Memory B cell (primary cell): ENCODE measurements around the gene KRT24.
"Not testable (repeated sequence)": the region's sequence is repeated elsewhere in the genome, so short reads cannot be mapped to it uniquely, and the experiment has no call there.

Experiments
- ATAC-seq: fragments of 150-1000 bp; cut with Tn5 transposase; 2 replicates; pipeline ENCODE4 v1.10.0; 2021; ENCODE audit warnings: low read depth, mild to moderate bottlenecking, moderate library complexity
- DNase-seq, 2 donors: peaks; one replicate each; pipeline ENCODE4 v3.0.0; 2022; ENCODE audit warnings: low spot score in 2 of 2
- H3K27ac Mint-ChIP-seq: one replicate; pipeline ENCODE4 v1.8.0; 2022; ENCODE audit warnings: mild to moderate bottlenecking, moderate library complexity, mixed read lengths
- H3K27me3 Mint-ChIP-seq: one replicate; pipeline ENCODE4 v1.8.0; 2022; ENCODE audit warnings: mixed read lengths
- H3K36me3 Mint-ChIP-seq: one replicate; pipeline ENCODE4 v1.8.0; 2022; ENCODE audit warnings: mild to moderate bottlenecking, mixed read lengths
- H3K4me1 Mint-ChIP-seq: one replicate; pipeline ENCODE4 v1.8.0; 2022; ENCODE audit warnings: mixed read lengths
- H3K4me3 Mint-ChIP-seq: one replicate; pipeline ENCODE4 v1.8.0; 2022; ENCODE audit warnings: mild to moderate bottlenecking, moderate library complexity, mixed read lengths
- H3K9me3 Mint-ChIP-seq: one replicate; pipeline ENCODE4 v1.8.0; 2022; ENCODE audit warnings: mixed read lengths

The KRT24 gene

DNA sequence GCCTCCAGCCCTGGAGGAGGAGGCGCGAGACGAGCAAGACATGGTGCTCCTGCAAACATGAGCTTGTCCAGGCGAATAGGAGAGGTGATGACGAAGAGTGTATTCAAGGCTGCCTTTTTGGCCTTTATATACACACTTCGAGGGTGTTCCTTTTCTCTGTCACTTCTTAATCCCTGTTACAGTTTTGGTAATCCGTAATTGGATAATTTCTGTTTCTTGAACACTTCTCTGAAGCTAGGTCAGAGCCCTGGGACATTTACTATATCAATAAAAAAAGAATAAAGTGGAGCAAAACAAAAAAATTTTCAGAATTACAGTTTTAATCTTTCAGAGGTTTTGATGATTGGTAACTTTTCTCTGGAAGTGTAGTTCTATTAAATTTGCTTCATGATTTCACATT, at the start of gene KRT24:
Gene KRT24, minus strand, starts transcription at position 101 of the 400 bp plus-strand sequence. Its CDS starts 59 bp downstream, at position 42.
- H3K9me3 Mint-ChIP-seq: no peaks in the 10 kb centered on the region
- DNase-seq (no peak), ATAC-seq (no peak)
- H3K4me3 Mint-ChIP-seq: no peak within 1 kb of the TSS
- no peaks in the 10 kb centered on the region for H3K4me1 Mint-ChIP-seq
- H3K27me3 Mint-ChIP-seq: peaks cover 14% of the 10 kb centered on the region
- no peaks in the 10 kb centered on the region for H3K36me3 Mint-ChIP-seq
- H3K27ac Mint-ChIP-seq: no peak within 1 kb of the TSS

DNA sequence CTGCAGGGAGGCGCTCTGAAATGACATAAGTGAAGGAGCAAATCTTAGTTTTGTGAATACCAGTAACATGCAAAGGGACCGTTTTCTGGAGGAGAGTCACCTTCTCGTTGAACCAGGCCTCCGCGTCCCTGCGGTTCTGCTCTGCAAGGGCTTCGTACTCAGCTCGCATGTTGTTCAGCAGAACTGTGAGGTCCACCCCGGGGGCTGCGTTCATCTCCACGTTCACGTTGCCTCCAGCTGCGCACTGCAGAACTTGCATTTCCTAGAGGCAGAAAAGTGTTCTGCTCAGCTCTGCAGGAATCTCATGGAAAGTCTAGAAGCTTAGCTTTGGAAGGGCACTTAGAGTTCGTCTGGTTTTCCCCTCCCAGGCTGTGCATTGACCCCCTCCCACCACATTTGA, 47.5 kb upstream of the KRT24 start:
- H3K36me3 Mint-ChIP-seq: no peaks in the 10 kb centered on the region
- no peaks in the 10 kb centered on the region for H3K9me3 Mint-ChIP-seq
- H3K27me3 Mint-ChIP-seq: peaks cover 19% of the 10 kb centered on the region
- H3K27ac Mint-ChIP-seq: no peak overlapping the region
- no peaks in the 10 kb centered on the region for H3K4me1 Mint-ChIP-seq
- no peak for ATAC-seq
- DNase-seq: no peak
- no peak overlapping the region for H3K4me3 Mint-ChIP-seq

DNA sequence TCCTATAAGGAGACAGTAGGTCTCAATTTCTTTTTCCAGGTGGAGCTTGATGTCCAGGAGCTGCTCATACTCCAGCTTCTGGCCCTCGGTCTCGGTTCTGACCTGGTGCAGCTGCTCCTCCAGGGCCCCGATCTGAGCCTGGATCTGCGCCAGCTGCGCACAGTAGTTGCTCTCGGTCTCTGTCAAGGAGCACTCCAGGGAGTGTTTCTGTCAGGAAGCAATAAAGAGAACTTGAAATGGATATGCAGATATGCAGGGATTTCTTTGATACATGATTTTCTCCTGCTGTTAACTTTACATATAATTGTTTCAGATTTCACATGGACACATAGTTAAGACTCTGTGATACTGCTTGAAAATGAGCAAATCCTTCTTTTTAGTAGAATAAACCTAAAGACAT, 46.8 kb upstream of the KRT24 start:
- no peak for DNase-seq
- ATAC-seq: no peak
- peaks cover 21% of the 10 kb centered on the region for H3K27me3 Mint-ChIP-seq
- H3K9me3 Mint-ChIP-seq: no peaks in the 10 kb centered on the region
- no peak overlapping the region for H3K4me3 Mint-ChIP-seq
- no peaks in the 10 kb centered on the region for H3K4me1 Mint-ChIP-seq
- H3K27ac Mint-ChIP-seq: no peak overlapping the region
- no peaks in the 10 kb centered on the region for H3K36me3 Mint-ChIP-seq

DNA sequence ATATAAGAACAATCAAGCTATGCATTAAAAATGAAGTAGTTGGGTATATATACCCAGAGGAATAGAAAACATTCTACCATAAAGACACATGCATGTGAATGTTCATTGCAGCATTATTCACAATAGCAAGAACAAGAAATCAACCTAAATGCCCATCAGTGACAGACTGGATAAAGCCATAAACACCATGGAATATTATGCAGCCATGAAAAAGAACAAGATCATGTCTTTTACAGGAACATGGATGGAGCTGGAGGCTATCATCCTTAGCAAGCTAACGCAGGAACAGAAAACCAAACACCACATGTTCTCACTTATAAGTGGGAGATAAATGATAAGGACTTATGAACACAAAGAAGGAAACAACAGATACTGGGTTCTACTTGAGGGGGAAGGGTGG, 45.1 kb upstream of the KRT24 start:
- not testable (repeated sequence) for H3K4me1 Mint-ChIP-seq, H3K9me3 Mint-ChIP-seq, DNase-seq, H3K4me3 Mint-ChIP-seq, H3K36me3 Mint-ChIP-seq, ATAC-seq, H3K27ac Mint-ChIP-seq
- peaks cover 26% of the 10 kb centered on the region for H3K27me3 Mint-ChIP-seq

DNA sequence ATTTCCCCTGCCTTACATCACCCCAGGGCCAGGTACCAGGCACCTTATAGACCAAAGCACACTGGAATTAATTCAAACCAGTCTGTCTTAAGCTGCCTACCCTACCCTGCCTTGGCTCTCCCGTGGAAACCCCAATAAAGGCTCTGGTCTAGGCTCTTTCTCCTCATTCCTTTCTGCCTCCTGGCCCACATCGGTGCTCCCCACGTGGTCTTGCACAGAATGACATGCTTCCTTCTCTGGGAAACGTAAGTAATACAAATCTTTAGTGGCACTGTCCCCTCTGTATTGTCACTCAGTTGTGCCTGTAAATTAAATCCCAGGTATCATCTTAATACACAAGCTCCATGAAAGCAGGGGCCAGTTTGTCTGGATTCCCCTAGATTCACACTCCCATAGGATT, 35.0 kb upstream of the KRT24 start:
- Mint-ChIP-seq H3K36me3 (peaks cover 2% of the 10 kb centered on the region), H3K9me3 (peaks cover 4% of the 10 kb centered on the region), H3K4me3 (no peak overlapping the region), H3K4me1 (no peaks in the 10 kb centered on the region), H3K27ac (no peak overlapping the region), H3K27me3 (peaks cover 10% of the 10 kb centered on the region)
- ATAC-seq (no peak), DNase-seq (no peak)

DNA sequence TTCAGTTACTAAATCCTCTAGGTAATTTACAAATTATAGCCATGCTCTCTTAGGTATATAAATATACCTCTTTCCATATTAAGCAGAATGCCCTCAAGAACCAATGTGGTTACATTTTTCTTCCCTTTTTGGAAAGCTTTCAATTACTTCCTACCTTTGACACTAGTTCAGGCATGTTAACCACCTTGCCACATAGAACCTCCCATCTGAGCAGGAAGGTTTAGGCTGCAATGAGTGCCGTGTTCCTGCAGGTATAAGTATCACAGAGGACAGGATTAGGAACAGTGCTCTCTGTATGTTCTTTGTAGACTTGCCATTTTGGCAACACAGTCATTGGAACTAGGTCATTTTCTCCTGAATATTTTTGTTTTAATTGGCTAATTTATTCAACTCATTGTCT, 31.5 kb upstream of the KRT24 start:
- DNase-seq: no peak
- ATAC-seq: no peak
- H3K4me3 Mint-ChIP-seq: no peak overlapping the region
- no peaks in the 10 kb centered on the region for H3K9me3 Mint-ChIP-seq
- H3K27me3 Mint-ChIP-seq: peaks cover 5% of the 10 kb centered on the region
- peaks cover 3% of the 10 kb centered on the region for H3K4me1 Mint-ChIP-seq
- H3K27ac Mint-ChIP-seq: no peak overlapping the region
- no peaks in the 10 kb centered on the region for H3K36me3 Mint-ChIP-seq

DNA sequence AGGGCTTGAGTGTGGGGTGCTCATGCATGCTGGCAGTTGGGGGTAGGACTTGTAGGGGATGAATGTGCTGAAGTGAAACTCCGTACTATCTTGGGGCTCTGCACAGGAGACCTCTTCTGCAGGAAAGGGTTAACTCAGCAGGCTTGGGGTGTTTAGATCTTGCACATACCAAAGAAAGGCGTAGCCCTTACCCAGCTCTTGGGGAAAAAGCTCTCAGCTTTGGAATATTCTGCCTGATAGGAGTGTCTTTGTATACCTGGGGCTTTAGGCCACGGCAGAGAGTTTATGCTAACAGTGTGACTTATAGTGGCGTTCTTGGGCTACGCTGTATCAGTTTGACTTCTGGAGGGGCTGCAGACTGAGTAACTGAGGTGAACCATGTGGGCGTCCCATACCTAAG, 30.5 kb upstream of the KRT24 start:
- no peak for ATAC-seq
- peaks cover 5% of the 10 kb centered on the region for H3K27me3 Mint-ChIP-seq
- DNase-seq: no peak
- no peak overlapping the region for H3K27ac Mint-ChIP-seq
- H3K36me3 Mint-ChIP-seq: no peaks in the 10 kb centered on the region
- H3K9me3 Mint-ChIP-seq: no peaks in the 10 kb centered on the region
- no peak overlapping the region for H3K4me3 Mint-ChIP-seq
- H3K4me1 Mint-ChIP-seq: peaks cover 3% of the 10 kb centered on the region

DNA sequence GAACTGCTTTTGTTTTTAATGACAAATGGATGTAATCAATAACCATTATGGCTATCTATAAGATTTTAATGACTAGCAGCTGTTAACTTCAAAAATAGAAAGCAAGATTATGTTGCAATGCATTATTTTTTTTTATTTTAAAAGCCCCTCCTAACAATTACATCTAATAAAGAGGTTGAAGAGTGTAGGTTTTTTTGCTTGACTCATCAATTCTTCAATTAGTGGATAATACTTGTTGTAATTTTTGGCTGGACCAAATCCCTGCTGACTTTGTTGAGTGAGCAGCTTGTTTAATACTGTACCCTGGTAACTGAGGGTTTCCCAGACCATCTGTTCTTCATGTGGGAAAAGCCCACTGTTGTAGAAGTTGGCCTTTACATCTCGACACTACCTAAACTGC, 27.4 kb upstream of the KRT24 start:
- no peak overlapping the region for H3K4me3 Mint-ChIP-seq
- H3K36me3 Mint-ChIP-seq: no peaks in the 10 kb centered on the region
- peaks cover 1% of the 10 kb centered on the region for H3K27me3 Mint-ChIP-seq
- no peak overlapping the region for H3K27ac Mint-ChIP-seq
- ATAC-seq (no peak), DNase-seq (no peak)
- peaks cover 11% of the 10 kb centered on the region for H3K4me1 Mint-ChIP-seq
- H3K9me3 Mint-ChIP-seq: no peaks in the 10 kb centered on the region

DNA sequence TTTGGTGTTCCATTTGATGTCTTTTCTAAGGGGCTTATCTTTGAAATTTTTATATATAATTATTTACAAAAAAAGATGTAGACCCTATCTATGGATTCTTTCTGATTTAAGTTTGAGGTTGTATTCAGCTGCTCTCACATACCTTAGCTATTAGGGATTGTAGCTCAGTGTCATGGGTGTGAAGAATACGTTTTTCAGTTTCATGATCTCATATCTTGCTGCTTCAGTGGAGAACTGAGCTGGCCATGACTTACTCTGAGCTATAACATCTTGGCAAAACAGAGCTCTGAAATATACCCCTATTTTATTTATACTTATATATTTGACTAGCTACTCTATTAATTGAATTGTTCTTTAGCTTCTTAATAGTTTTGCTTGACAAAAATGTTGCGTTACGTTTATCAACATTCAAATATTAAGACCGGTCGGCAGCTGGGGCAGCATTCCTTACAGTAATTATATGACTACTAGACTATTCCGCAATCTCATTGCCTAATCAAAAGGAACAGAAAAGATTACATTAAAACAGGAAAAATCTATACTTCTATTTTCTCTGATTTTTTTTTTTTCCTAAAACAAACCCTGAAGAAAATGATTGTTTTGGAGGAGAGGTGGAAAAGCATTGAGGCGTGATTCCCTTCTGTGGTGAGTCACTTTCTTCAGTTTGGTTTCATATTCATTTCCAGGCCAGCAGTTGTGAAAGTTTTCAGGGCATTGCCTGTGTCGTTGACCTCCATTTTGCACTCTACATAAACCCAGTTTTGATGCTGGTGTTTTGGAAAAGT, 24.1 kb upstream of the KRT24 start:
- peak in 1 of 2 donors; percentile 25 for DNase-seq
- ATAC-seq: peak; percentile 87
- peaks cover 2% of the 10 kb centered on the region for H3K9me3 Mint-ChIP-seq
- H3K4me3 Mint-ChIP-seq: peak overlapping the region; percentile 67
- peak overlapping the region; percentile 74 for H3K27ac Mint-ChIP-seq
- peaks cover 11% of the 10 kb centered on the region for H3K4me1 Mint-ChIP-seq
- H3K36me3 Mint-ChIP-seq: peaks cover 2% of the 10 kb centered on the region
- H3K27me3 Mint-ChIP-seq: peaks cover 7% of the 10 kb centered on the region

DNA sequence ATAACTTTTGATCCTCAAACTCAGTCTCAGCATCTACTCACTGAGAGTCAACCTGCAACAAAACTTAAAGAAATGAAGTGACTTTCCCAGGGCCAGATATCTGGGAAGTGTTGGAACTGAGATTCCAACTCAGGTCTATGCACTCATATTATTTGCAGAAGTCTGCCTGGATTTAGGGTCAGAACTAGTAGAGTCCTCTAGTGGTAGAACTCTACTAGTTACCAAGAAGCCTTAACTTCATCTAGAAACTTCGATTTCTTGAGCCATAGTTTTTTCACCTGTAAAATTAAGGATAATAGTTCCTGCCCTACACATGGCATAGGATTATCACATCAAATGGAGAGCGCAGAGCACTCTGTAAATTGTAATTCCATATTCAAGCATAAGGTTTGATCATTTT, 23.4 kb upstream of the KRT24 start:
- ATAC-seq: no peak
- peaks cover 2% of the 10 kb centered on the region for H3K9me3 Mint-ChIP-seq

DNA sequence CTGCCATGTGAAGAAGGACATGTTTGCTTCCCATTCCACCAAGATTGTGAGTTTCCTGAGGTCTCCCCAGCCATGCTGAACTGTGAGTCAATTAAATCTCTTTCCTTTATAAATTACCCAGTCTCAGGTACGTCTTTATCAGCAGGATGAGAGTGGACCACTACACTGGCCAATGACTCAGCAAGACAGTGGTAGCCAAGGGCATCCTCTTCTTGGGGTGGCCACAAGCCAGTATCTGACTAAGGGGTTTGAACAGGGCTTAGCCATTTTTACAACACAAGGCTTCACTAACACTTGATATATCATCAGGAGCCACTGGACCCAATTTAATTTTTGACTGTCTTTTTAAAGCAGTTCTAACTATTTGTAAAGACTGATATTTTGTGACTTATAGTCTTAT, 21.1 kb upstream of the KRT24 start:
- H3K4me3 Mint-ChIP-seq: no peak overlapping the region
- H3K36me3 Mint-ChIP-seq: peaks cover 2% of the 10 kb centered on the region
- ATAC-seq (no peak), DNase-seq (no peak)
- H3K27me3 Mint-ChIP-seq: peaks cover 8% of the 10 kb centered on the region
- peaks cover 2% of the 10 kb centered on the region for H3K9me3 Mint-ChIP-seq
- no peak overlapping the region for H3K27ac Mint-ChIP-seq
- peaks cover 8% of the 10 kb centered on the region for H3K4me1 Mint-ChIP-seq

More for the DNA sequence above, 23.4 kb upstream of the KRT24 start:
- Mint-ChIP-seq H3K36me3 (peaks cover 2% of the 10 kb centered on the region), H3K27ac (no peak overlapping the region), H3K4me3 (no peak overlapping the region), H3K4me1 (peaks cover 11% of the 10 kb centered on the region), H3K27me3 (peaks cover 7% of the 10 kb centered on the region)
- DNase-seq: no peak

DNA sequence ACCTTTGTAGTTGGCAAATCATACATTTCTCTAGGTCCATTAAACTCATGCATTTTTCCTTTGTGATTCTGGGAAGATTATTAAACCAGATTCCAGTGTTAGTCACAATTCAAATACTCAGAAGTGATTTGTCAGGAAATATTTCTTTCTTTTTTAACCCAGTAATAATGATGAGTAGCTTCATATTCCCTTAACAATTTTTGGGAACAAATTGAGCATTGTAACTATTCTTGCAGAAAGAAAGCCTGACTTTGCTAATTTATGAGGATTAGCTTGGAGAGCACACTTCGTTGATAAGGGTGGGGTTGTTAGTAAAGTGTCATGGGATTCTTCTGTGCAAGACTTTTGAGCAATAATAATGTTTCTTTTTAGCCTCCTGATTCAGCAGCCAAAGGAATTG, 18.7 kb upstream of the KRT24 start:
- Mint-ChIP-seq H3K27ac (no peak overlapping the region), H3K4me1 (peaks cover 2% of the 10 kb centered on the region), H3K9me3 (peaks cover 2% of the 10 kb centered on the region), H3K36me3 (peaks cover 2% of the 10 kb centered on the region), H3K27me3 (peaks cover 8% of the 10 kb centered on the region), H3K4me3 (no peak overlapping the region)
- ATAC-seq (no peak), DNase-seq (no peak)

DNA sequence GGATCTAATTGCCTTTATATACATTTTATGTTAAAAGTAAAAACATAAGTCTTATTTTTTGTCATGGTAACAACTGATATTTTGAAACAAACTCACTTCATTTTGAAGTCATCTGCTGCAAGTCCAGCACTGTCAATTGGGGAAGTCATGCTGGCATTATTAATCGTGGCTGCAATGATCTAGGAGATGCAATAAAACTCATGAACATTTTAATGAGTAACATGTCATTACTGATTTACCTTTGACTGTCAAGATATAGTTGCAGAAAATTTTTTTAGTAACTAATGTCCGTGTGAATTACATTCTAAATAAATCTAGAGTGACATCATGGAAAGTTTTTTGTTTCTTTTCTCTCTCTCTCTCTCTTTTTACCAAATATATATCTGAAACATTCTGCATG, 17.3 kb upstream of the KRT24 start:
- H3K4me1 Mint-ChIP-seq: no peaks in the 10 kb centered on the region
- DNase-seq (no peak), ATAC-seq (no peak)
- no peak overlapping the region for H3K27ac Mint-ChIP-seq
- H3K27me3 Mint-ChIP-seq: peaks cover 12% of the 10 kb centered on the region
- peaks cover 2% of the 10 kb centered on the region for H3K36me3 Mint-ChIP-seq
- H3K4me3 Mint-ChIP-seq: no peak overlapping the region
- peaks cover 2% of the 10 kb centered on the region for H3K9me3 Mint-ChIP-seq

DNA sequence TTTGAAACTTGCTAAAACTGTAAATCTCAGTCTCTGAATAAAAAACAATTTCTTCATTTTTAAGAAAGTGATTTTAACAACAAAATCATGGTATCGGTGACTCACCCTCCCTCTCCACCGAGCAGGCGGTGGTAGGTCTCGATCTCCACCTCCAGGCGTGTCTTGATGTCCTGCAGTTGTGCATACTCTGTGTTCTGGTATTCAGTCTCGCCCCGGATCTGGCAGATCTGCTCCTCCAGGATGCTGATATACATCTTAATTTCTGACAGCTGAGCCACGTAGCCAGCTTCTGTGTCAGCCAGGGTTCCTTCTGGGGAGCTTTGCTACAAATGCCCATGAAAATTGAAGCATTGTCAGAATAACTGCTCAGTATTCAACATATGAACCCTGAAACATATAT, 15.4 kb upstream of the KRT24 start:
- Mint-ChIP-seq H3K36me3 (peaks cover 2% of the 10 kb centered on the region), H3K27me3 (peaks cover 13% of the 10 kb centered on the region), H3K4me1 (no peaks in the 10 kb centered on the region), H3K4me3 (no peak overlapping the region), H3K9me3 (peaks cover 2% of the 10 kb centered on the region), H3K27ac (no peak overlapping the region)
- no peak for ATAC-seq
- DNase-seq: no peak

DNA sequence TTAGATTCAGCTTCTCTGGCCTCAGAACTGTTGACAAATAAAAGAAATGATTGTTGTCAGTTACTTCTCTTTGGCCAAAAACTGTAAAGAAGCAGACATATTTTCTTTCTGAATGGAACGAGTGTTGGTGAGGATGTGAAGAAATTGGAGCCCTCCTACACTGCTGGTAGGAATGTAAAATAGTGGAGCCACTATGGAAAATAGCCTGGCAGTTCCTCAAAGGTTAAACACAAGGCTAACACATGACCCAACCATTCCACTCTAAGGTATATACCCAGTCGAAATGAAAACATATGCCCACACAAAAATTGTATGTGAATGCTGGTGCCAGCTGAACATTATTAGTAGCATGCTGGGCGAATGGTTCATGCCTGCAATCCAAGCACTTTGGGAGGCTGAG, 14.2 kb upstream of the KRT24 start:
- H3K4me3 Mint-ChIP-seq: no peak overlapping the region

More for the DNA sequence above, 14.2 kb upstream of the KRT24 start:
- no peak for ATAC-seq
- Mint-ChIP-seq H3K27me3 (peaks cover 8% of the 10 kb centered on the region), H3K27ac (no peak overlapping the region), H3K9me3 (no peaks in the 10 kb centered on the region), H3K4me1 (no peaks in the 10 kb centered on the region), H3K36me3 (no peaks in the 10 kb centered on the region)
- no peak for DNase-seq
